HEK293 (cell line): ENCODE measurements around the gene SERTAD2.

Experiments used
- CTCF ChIA-PET: fragments of 350-600 bp; formaldehyde crosslinking; extraction: SDS; loops from one replicate; lab custom pipeline; 2021; ENCODE audit warnings: antibody characterized with exemption; lab: Yijun Ruan, JAX
- POLR2A ChIA-PET: fragments of 300-600 bp; formaldehyde crosslinking; extraction: SDS; loops from one replicate; lab custom pipeline; 2020; ENCODE audit warnings: antibody characterized with exemption, inconsistent platforms; lab: Yijun Ruan, JAX
- H3K27ac ChIP-seq: fragments of 200-500 bp; sonication (Bioruptor generic); 2 replicates; pipeline ENCODE4 v1.5.1; 2014; ENCODE audit warnings: low read depth, low read length, control low read depth, inconsistent platforms; ENCODE audit errors: extremely low read depth
- H3K36me3 ChIP-seq, 2 experiments: fragments of 200-500 bp in 1 of 2; sonication (Bioruptor generic) in 1 of 2; 1 replicate in 1 of 2; 2 replicates in 1 of 2; pipeline ENCODE4 v1.5.1; 2014 to 2017; ENCODE audit warnings: inconsistent platforms in 2 of 2, low read length in 2 of 2; ENCODE audit not compliant: control insufficient read depth in 2 of 2, insufficient read depth in 1 of 2
- H3K4me1 ChIP-seq: fragments of 200-500 bp; sonication (Bioruptor generic); 2 replicates; pipeline ENCODE4 v1.5.1; 2014; ENCODE audit warnings: mild to moderate bottlenecking, low read length, inconsistent platforms; ENCODE audit not compliant: control insufficient read depth, insufficient read depth
- H3K4me3 ChIP-seq: 2 replicates; pipeline ENCODE4 v1.5.1; 2011; ENCODE audit warnings: low read depth, mild to moderate bottlenecking, control low read depth, low read length, moderate library complexity
- H3K9me3 ChIP-seq: fragments of 200-500 bp; sonication (Bioruptor generic); 2 replicates; pipeline ENCODE4 v1.5.1; 2014; ENCODE audit warnings: low read depth, low read length, inconsistent platforms; ENCODE audit not compliant: control insufficient read depth, insufficient read depth
- FEZF1 ChIP-seq: fragments of 450-650 bp; formaldehyde crosslinking; IDR thresholded peaks from 2 replicates; pipeline ENCODE4 v1.5.1; 2016; ENCODE audit warnings: missing biosample characterization, missing genetic modification characterization
- SP7 ChIP-seq: fragments of 450-650 bp; formaldehyde crosslinking; IDR thresholded peaks from 2 replicates; pipeline ENCODE4 v1.5.1; 2016; ENCODE audit warnings: missing biosample characterization, missing genetic modification characterization
- ZFP69B ChIP-seq: fragments of 450-650 bp; formaldehyde crosslinking; IDR thresholded peaks from 2 replicates; pipeline ENCODE4 v1.5.1; 2016; ENCODE audit warnings: missing biosample characterization, missing genetic modification characterization
- ZNF311 ChIP-seq: fragments of 450-650 bp; formaldehyde crosslinking; IDR thresholded peaks from 2 replicates; pipeline ENCODE4 v1.5.1; 2017; ENCODE audit warnings: missing biosample characterization, missing genetic modification characterization, borderline replicate concordance
- ZNF530 ChIP-seq: fragments of 450-650 bp; formaldehyde crosslinking; IDR thresholded peaks from 2 replicates; pipeline ENCODE4 v1.5.1; 2016; ENCODE audit warnings: low read depth, missing biosample characterization, missing genetic modification characterization
- ZNF610 ChIP-seq: fragments of 450-650 bp; formaldehyde crosslinking; IDR thresholded peaks from 2 replicates; pipeline ENCODE4 v1.5.1; 2016; ENCODE audit warnings: missing biosample characterization, missing genetic modification characterization, borderline replicate concordance
- ZNF658 ChIP-seq: fragments of 450-650 bp; formaldehyde crosslinking; IDR thresholded peaks from 2 replicates; pipeline ENCODE4; 2016; ENCODE audit warnings: missing biosample characterization, missing genetic modification characterization
- TF ChIP-seq, protein P1 (sequence below): fragments of 450-650 bp; formaldehyde crosslinking; IDR thresholded peaks from 2 replicates; pipeline ENCODE4 v1.5.1; 2016; ENCODE audit warnings: missing biosample characterization, missing genetic modification characterization, low read depth
- TF ChIP-seq, protein P2 (sequence below): IDR thresholded peaks from 2 replicates; pipeline ENCODE4 v1.6.1; 2011; ENCODE audit warnings: mild to moderate bottlenecking, low read depth, low read length, borderline replicate concordance
- TF ChIP-seq, protein P3 (sequence below): fragments of 450-650 bp; formaldehyde crosslinking; IDR thresholded peaks from 2 replicates; pipeline ENCODE4 v1.5.1; 2017; ENCODE audit warnings: missing biosample characterization, missing genetic modification characterization
- TF ChIP-seq, protein P4 (sequence below): fragments of 450-650 bp; formaldehyde crosslinking; IDR thresholded peaks from 2 replicates; pipeline ENCODE4 v1.5.1; 2016; ENCODE audit warnings: missing biosample characterization, missing genetic modification characterization
- TF ChIP-seq, protein P5 (sequence below): fragments of 450-650 bp; formaldehyde crosslinking; IDR thresholded peaks from 2 replicates; pipeline ENCODE4 v1.5.1; 2016; ENCODE audit warnings: missing biosample characterization, missing genetic modification characterization
- TF ChIP-seq, protein P6 (sequence below): fragments of 450-650 bp; formaldehyde crosslinking; IDR thresholded peaks from 2 replicates; pipeline ENCODE4 v1.5.1; 2016; ENCODE audit warnings: missing biosample characterization, missing genetic modification characterization
- TF ChIP-seq, protein P7 (sequence below): fragments of 450-650 bp; formaldehyde crosslinking; IDR thresholded peaks from 2 replicates; pipeline ENCODE4 v1.5.1; 2017; ENCODE audit warnings: missing biosample characterization, missing genetic modification characterization
- TF ChIP-seq, protein P8 (sequence below): fragments of 450-650 bp; formaldehyde crosslinking; IDR thresholded peaks from 2 replicates; pipeline ENCODE4 v1.5.1; 2016; ENCODE audit warnings: missing biosample characterization, missing genetic modification characterization

Gene SERTAD2

DNA sequence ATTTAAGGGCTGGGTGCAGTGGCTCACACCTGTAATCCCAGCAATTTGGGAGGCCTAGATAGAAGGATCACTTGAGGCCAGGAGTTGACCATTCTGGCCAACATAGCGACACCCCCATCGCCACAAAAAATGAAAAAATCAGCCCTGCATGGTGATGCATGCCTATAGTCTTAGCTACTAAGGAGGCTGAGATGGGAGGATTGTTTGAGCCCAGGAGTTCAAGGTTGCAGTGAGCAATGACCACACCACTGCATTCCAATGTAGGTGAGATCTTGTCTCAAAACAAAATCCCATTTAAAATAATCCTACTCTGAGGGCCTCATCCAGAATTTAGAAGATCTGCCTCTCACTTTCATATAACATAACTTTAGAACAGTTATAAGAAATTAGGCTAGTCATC lies 2.7 kb upstream of the SERTAD2 start (continued):
- TF ChIP-seq, protein P1, sequence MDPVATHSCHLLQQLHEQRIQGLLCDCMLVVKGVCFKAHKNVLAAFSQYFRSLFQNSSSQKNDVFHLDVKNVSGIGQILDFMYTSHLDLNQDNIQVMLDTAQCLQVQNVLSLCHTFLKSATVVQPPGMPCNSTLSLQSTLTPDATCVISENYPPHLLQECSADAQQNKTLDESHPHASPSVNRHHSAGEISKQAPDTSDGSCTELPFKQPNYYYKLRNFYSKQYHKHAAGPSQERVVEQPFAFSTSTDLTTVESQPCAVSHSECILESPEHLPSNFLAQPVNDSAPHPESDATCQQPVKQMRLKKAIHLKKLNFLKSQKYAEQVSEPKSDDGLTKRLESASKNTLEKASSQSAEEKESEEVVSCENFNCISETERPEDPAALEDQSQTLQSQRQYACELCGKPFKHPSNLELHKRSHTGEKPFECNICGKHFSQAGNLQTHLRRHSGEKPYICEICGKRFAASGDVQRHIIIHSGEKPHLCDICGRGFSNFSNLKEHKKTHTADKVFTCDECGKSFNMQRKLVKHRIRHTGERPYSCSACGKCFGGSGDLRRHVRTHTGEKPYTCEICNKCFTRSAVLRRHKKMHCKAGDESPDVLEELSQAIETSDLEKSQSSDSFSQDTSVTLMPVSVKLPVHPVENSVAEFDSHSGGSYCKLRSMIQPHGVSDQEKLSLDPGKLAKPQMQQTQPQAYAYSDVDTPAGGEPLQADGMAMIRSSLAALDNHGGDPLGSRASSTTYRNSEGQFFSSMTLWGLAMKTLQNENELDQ (tag by site-specific recombination): no peak

DNA sequence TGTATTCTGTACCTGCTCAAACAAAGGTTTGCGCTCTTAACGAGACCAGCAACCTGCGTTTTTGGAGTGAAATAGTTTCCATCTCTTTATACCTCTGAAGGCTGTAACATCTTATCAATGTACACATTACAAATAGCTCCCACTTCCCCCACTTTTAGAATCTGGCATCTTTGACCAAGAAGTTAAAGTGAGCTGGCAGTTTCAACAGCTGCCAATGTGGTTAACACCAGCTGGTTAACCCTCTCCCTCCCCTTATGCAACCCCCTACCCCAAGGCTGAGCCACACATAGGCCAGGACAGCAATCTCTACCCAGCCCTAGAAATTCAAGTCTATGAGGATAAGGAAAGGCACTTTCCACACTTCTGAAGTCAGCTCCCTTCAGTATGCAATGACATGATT lies 2.2 kb upstream of the SERTAD2 start:
- no peak overlapping the region for H3K27ac ChIP-seq

DNA sequence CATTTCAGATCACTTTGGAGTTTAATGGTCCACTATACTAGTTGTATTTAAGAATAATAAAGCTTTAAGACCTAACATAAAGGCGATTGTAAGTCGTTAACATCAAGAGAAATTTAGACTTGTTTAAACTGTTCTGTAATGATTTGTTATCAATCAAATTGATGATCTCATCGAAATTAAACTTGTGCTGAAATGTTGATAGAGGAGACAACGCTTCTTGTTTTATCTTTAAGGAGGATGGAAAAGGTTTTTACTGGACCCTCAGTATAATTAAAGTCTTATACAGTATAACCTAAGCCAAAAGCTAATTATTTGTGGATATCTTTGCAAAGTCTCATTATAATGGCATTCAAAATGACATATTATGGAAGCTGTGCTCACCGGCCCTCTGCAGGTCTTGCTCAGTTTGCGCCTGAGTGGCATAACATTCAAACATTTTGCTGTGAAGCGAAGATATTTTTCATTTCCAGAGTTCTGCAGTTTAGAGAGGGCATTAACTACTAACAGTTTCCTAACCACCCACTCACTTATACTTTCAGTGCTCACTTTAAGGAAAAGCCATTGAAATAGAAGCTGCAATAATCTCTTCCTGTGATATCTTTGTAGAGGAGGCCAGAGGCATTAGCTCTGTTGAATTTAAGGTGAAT lies 1.4 kb upstream of the SERTAD2 start:
- Histone ChIP-seq H3K9me3 (no peaks in the 10 kb centered on the region), H3K27ac (no peak overlapping the region), H3K4me3 (no peak overlapping the region; the same call in 1 of the 2 replicates), H3K4me1 (peaks cover 9% of the 10 kb centered on the region), H3K36me3 (no peaks in the 10 kb centered on the region)
- ChIA-PET CTCF (interaction anchor here (1.0 to 2.5 kb wide), 13 partner anchors 9 to 218 kb away, joined by 3 to 10 read pairs (median 6); no protein-coding TSS in a partner anchor), POLR2A (interaction anchor here (0.9 to 8.5 kb wide), 13 partner anchors 8 to 212 kb away, joined by 3 to 177 read pairs (median 11); partner anchors contain the start of gene AFTPH)
- TF ChIP-seq FEZF1 (tag by site-specific recombination) (no peak), ZNF311 (tag by site-specific recombination) (no peak), ZNF610 (tag by site-specific recombination) (no peak), ZNF530 (no peak), SP7 (no peak), ZNF658 (tag by site-specific recombination) (no peak), ZFP69B (tag by site-specific recombination) (no peak)
- TF ChIP-seq, protein P2, sequence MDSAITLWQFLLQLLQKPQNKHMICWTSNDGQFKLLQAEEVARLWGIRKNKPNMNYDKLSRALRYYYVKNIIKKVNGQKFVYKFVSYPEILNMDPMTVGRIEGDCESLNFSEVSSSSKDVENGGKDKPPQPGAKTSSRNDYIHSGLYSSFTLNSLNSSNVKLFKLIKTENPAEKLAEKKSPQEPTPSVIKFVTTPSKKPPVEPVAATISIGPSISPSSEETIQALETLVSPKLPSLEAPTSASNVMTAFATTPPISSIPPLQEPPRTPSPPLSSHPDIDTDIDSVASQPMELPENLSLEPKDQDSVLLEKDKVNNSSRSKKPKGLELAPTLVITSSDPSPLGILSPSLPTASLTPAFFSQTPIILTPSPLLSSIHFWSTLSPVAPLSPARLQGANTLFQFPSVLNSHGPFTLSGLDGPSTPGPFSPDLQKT: no peak
- TF ChIP-seq, protein P3, sequence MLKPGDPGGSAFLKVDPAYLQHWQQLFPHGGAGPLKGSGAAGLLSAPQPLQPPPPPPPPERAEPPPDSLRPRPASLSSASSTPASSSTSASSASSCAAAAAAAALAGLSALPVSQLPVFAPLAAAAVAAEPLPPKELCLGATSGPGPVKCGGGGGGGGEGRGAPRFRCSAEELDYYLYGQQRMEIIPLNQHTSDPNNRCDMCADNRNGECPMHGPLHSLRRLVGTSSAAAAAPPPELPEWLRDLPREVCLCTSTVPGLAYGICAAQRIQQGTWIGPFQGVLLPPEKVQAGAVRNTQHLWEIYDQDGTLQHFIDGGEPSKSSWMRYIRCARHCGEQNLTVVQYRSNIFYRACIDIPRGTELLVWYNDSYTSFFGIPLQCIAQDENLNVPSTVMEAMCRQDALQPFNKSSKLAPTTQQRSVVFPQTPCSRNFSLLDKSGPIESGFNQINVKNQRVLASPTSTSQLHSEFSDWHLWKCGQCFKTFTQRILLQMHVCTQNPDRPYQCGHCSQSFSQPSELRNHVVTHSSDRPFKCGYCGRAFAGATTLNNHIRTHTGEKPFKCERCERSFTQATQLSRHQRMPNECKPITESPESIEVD (tag by site-specific recombination): peak; percentile 58; the same call in 1 of the 2 replicates
- TF ChIP-seq, protein P4, sequence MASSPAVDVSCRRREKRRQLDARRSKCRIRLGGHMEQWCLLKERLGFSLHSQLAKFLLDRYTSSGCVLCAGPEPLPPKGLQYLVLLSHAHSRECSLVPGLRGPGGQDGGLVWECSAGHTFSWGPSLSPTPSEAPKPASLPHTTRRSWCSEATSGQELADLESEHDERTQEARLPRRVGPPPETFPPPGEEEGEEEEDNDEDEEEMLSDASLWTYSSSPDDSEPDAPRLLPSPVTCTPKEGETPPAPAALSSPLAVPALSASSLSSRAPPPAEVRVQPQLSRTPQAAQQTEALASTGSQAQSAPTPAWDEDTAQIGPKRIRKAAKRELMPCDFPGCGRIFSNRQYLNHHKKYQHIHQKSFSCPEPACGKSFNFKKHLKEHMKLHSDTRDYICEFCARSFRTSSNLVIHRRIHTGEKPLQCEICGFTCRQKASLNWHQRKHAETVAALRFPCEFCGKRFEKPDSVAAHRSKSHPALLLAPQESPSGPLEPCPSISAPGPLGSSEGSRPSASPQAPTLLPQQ (tag by site-specific recombination): no peak
- TF ChIP-seq, protein P5, sequence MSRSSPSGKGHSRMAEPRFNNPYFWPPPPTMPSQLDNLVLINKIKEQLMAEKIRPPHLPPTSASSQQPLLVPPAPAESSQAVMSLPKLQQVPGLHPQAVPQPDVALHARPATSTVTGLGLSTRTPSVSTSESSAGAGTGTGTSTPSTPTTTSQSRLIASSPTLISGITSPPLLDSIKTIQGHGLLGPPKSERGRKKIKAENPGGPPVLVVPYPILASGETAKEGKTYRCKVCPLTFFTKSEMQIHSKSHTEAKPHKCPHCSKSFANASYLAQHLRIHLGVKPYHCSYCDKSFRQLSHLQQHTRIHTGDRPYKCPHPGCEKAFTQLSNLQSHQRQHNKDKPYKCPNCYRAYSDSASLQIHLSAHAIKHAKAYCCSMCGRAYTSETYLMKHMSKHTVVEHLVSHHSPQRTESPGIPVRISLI (tag by site-specific recombination): no peak
- TF ChIP-seq, protein P6, sequence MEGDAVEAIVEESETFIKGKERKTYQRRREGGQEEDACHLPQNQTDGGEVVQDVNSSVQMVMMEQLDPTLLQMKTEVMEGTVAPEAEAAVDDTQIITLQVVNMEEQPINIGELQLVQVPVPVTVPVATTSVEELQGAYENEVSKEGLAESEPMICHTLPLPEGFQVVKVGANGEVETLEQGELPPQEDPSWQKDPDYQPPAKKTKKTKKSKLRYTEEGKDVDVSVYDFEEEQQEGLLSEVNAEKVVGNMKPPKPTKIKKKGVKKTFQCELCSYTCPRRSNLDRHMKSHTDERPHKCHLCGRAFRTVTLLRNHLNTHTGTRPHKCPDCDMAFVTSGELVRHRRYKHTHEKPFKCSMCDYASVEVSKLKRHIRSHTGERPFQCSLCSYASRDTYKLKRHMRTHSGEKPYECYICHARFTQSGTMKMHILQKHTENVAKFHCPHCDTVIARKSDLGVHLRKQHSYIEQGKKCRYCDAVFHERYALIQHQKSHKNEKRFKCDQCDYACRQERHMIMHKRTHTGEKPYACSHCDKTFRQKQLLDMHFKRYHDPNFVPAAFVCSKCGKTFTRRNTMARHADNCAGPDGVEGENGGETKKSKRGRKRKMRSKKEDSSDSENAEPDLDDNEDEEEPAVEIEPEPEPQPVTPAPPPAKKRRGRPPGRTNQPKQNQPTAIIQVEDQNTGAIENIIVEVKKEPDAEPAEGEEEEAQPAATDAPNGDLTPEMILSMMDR: no peak

More for the DNA sequence above, 2.2 kb upstream of the SERTAD2 start:
- Histone ChIP-seq H3K4me3 (no peak overlapping the region), H3K36me3 (no peaks in the 10 kb centered on the region), H3K9me3 (no peaks in the 10 kb centered on the region), H3K4me1 (peaks cover 9% of the 10 kb centered on the region)
- CTCF ChIA-PET: interaction anchor here (0.5 to 2.5 kb wide), 12 partner anchors 9 to 217 kb away, joined by 3 to 10 read pairs (median 6); no protein-coding TSS in a partner anchor
- POLR2A ChIA-PET: interaction anchor here (1.1 to 8.5 kb wide), 2 partner anchors 94 to 132 kb away, joined by 4 to 177 read pairs; partner anchors contain the start of gene AFTPH
- TF ChIP-seq, protein P7, sequence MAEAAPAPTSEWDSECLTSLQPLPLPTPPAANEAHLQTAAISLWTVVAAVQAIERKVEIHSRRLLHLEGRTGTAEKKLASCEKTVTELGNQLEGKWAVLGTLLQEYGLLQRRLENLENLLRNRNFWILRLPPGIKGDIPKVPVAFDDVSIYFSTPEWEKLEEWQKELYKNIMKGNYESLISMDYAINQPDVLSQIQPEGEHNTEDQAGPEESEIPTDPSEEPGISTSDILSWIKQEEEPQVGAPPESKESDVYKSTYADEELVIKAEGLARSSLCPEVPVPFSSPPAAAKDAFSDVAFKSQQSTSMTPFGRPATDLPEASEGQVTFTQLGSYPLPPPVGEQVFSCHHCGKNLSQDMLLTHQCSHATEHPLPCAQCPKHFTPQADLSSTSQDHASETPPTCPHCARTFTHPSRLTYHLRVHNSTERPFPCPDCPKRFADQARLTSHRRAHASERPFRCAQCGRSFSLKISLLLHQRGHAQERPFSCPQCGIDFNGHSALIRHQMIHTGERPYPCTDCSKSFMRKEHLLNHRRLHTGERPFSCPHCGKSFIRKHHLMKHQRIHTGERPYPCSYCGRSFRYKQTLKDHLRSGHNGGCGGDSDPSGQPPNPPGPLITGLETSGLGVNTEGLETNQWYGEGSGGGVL (tag by site-specific recombination): peak; percentile 25; the same call in 1 of the 2 replicates
- TF ChIP-seq, protein P8, sequence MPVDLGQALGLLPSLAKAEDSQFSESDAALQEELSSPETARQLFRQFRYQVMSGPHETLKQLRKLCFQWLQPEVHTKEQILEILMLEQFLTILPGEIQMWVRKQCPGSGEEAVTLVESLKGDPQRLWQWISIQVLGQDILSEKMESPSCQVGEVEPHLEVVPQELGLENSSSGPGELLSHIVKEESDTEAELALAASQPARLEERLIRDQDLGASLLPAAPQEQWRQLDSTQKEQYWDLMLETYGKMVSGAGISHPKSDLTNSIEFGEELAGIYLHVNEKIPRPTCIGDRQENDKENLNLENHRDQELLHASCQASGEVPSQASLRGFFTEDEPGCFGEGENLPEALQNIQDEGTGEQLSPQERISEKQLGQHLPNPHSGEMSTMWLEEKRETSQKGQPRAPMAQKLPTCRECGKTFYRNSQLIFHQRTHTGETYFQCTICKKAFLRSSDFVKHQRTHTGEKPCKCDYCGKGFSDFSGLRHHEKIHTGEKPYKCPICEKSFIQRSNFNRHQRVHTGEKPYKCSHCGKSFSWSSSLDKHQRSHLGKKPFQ (tag by site-specific recombination): no peak
